HepG2 (cell line): ENCODE data around the gene RABGAP1. TPM values are rescaled to one million over a fixed set of nuclear protein-coding genes. Genes with fewer than 3 reads are reported as not detected.
A peak's percentile ranks its signal among the peaks of the same experiment; 100 is the strongest.

Experiments used
- AGO1 ChIP-seq: fragments of 200-400 bp; formaldehyde crosslinking; IDR thresholded peaks from 2 replicates; pipeline ENCODE4 v1.6.1; 2017; ENCODE audit warnings: mild to moderate bottlenecking, low read depth, low read length, moderate library complexity; ENCODE audit not compliant: poor library complexity, severe bottlenecking
- FLYWCH1 ChIP-seq: sonication (generic); formaldehyde crosslinking; IDR thresholded peaks from 2 replicates; pipeline ENCODE4 v1.8.1; 2023; ENCODE audit warnings: mild to moderate bottlenecking, missing genetic modification reagents
- HNRNPUL1 ChIP-seq: fragments of 200-400 bp; formaldehyde crosslinking; IDR thresholded peaks from 2 replicates; pipeline ENCODE4 v1.6.1; 2017; ENCODE audit warnings: low read depth, mild to moderate bottlenecking, low read length, moderate library complexity
- KLF12 ChIP-seq: sonication (generic); formaldehyde crosslinking; IDR thresholded peaks from 2 replicates; pipeline ENCODE4 v1.4.0; 2020; ENCODE audit warnings: missing genetic modification reagents, borderline replicate concordance
- MBNL3 ChIP-seq: fragments of 250-450 bp; sonication (Bioruptor Pico); conservative IDR thresholded peaks from 2 replicates; pipeline ENCODE4 v1.8.0; 2022; ENCODE audit warnings: mild to moderate bottlenecking, inconsistent platforms
- MTA1 ChIP-seq: sonication (generic); formaldehyde crosslinking; IDR thresholded peaks from 2 replicates; pipeline ENCODE4 v1.4.0; 2020; ENCODE audit warnings: missing genetic modification reagents, mild to moderate bottlenecking, borderline replicate concordance
- NPAS2 ChIP-seq: sonication (generic); formaldehyde crosslinking; IDR thresholded peaks from 2 replicates; pipeline ENCODE4 v1.8.0; 2022; ENCODE audit warnings: mild to moderate bottlenecking, missing genetic modification reagents, borderline replicate concordance
- RARG ChIP-seq: sonication (generic); formaldehyde crosslinking; IDR thresholded peaks from 2 replicates; pipeline ENCODE4 v1.4.0; 2020; ENCODE audit warnings: low read depth, mild to moderate bottlenecking, missing genetic modification reagents
- RELA ChIP-seq: sonication (generic); formaldehyde crosslinking; IDR thresholded peaks from 2 replicates; pipeline ENCODE4 v1.4.0; 2020; ENCODE audit warnings: missing genetic modification reagents
- UBTF ChIP-seq: sonication (generic); formaldehyde crosslinking; IDR thresholded peaks from 2 replicates; pipeline ENCODE4 v1.4.0; 2020; ENCODE audit warnings: mild to moderate bottlenecking, missing genetic modification reagents
- ZBTB43 ChIP-seq: sonication (generic); formaldehyde crosslinking; conservative IDR thresholded peaks from 2 replicates; pipeline ENCODE4 v1.4.0; 2020; ENCODE audit warnings: missing genetic modification reagents
- ZFP1 ChIP-seq: IDR thresholded peaks from 2 replicates; pipeline ENCODE4 v1.6.1; 2016
- ZNF567 ChIP-seq: sonication (generic); formaldehyde crosslinking; IDR thresholded peaks from 2 replicates; pipeline ENCODE4 v1.8.1; 2023; ENCODE audit warnings: mild to moderate bottlenecking, missing genetic modification reagents, borderline replicate concordance
- ZNF749 ChIP-seq: sonication (generic); formaldehyde crosslinking; IDR thresholded peaks from 2 replicates; pipeline ENCODE4 v1.8.0; 2022; ENCODE audit warnings: mild to moderate bottlenecking, missing genetic modification reagents, moderate library complexity, borderline replicate concordance
- ZZZ3 ChIP-seq: sonication (generic); formaldehyde crosslinking; IDR thresholded peaks from 2 replicates; pipeline ENCODE4 v1.4.0; 2020; ENCODE audit warnings: missing genetic modification reagents, mild to moderate bottlenecking, borderline replicate concordance
- polyA plus RNA-seq, 8 experiments: library from polyadenylated mRNA; depleted of rRNA in 3 of 8; stranded (reverse) in 7 of 8; unstranded in 1 of 8; fragments of >200 nt; fragmentation: Illumina TruSeq in 4 of 8; extraction: Trizol in 4 of 8; gene quantifications; 2 replicates each; pipeline versions ENCODE4 v1.2.1 to v1.2.3, GENCODE V29; 2011 to 2016; ENCODE audit warnings: low read depth in 4 of 8, missing spikeins in 1 of 8, mixed read lengths in 1 of 8; ENCODE audit not compliant: insufficient read depth in 1 of 8
- total RNA-seq, 5 experiments: library from RNA; depleted of rRNA; stranded (reverse); fragments of >200 nt; fragmentation: Illumina TruSeq; extraction: Trizol; gene quantifications; 2 replicates each; pipeline ENCODE4 v1.2.3, GENCODE V29; 2016; ENCODE audit warnings: low read depth in 1 of 5
- TF ChIP-seq, protein P1 (sequence below): sonication (generic); formaldehyde crosslinking; IDR thresholded peaks from 2 replicates; pipeline ENCODE4 v1.5.1; 2020; ENCODE audit warnings: mild to moderate bottlenecking, missing genetic modification reagents, borderline replicate concordance

RABGAP1 gene
- total and polyA plus RNA-seq, 2 of the 13 experiments (the other 11 are each of a cell fraction or from before 2014, with no cell fraction given) = 19.1 to 19.3 TPM

DNA sequence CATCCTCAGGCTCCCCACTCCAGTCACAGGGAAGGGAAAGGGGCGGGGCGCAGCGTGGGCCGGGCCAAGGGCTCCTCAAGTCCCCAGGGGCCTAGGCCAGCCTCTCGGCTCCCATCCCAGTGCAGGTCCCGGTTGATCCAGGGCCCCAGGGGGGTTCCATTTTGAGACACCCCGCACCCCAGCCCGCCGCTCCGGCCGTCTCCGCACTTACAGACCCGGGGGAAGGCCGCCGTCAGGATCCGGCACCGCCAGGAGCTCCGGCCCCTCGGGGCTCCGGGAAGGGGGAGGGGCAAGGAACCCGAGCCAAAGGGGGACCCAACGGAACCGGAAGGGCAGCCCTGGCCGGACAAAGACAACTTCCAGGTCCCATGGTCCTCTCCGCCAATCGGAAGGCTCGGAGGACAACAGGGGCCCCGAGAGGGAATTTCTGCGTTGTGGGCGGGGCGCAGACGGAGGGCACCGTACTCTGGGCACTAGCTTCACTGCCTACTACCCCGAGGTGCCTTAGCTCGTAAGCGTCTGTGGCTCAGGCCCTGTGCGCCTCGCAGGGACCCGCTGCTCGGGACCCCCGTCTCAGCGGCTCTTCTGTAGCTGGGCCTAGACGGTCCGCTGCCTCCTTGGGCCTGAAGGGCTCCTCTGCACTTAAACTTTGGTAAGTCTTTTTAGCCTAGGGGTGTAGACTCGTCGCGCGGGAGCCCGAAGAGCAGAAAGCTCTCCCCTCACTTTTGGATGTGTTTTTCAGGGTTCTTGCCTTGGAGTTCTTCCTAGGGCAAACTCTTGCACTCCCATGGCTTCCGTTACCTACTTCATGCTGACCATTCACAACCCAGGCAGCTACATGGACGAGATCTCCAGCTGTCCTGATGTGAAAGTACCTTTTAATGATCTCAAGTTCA is 9.3 kb upstream of the RABGAP1 start, which contains the start of gene ZBTB26 (continued):
- TF ChIP-seq UBTF (peak; percentile 78), FLYWCH1 (CRISPR knock-in tag) (no peak), HNRNPUL1 (no peak), MTA1 (peak; percentile 54; the same call in 1 of the 2 replicates), ZNF749 (CRISPR knock-in tag) (peak; percentile 62; the same call in 1 of the 2 replicates), RELA (CRISPR knock-in tag) (peak; percentile 87; the same call in 1 of the 2 replicates), MBNL3 (CRISPR knock-in tag) (no peak), ZZZ3 (CRISPR knock-in tag) (no peak), ZFP1 (CRISPR knock-in tag) (no peak), NPAS2 (CRISPR knock-in tag) (no peak), ZBTB43 (no peak; the same call in 1 of the 2 replicates), AGO1 (peak; percentile 62), ZNF567 (CRISPR knock-in tag) (no peak), KLF12 (CRISPR knock-in tag) (0 out of 2 replicates have a peak, but pooled peaks have one; percentile 61), RARG (CRISPR knock-in tag) (no peak)
- TF ChIP-seq, protein P1, sequence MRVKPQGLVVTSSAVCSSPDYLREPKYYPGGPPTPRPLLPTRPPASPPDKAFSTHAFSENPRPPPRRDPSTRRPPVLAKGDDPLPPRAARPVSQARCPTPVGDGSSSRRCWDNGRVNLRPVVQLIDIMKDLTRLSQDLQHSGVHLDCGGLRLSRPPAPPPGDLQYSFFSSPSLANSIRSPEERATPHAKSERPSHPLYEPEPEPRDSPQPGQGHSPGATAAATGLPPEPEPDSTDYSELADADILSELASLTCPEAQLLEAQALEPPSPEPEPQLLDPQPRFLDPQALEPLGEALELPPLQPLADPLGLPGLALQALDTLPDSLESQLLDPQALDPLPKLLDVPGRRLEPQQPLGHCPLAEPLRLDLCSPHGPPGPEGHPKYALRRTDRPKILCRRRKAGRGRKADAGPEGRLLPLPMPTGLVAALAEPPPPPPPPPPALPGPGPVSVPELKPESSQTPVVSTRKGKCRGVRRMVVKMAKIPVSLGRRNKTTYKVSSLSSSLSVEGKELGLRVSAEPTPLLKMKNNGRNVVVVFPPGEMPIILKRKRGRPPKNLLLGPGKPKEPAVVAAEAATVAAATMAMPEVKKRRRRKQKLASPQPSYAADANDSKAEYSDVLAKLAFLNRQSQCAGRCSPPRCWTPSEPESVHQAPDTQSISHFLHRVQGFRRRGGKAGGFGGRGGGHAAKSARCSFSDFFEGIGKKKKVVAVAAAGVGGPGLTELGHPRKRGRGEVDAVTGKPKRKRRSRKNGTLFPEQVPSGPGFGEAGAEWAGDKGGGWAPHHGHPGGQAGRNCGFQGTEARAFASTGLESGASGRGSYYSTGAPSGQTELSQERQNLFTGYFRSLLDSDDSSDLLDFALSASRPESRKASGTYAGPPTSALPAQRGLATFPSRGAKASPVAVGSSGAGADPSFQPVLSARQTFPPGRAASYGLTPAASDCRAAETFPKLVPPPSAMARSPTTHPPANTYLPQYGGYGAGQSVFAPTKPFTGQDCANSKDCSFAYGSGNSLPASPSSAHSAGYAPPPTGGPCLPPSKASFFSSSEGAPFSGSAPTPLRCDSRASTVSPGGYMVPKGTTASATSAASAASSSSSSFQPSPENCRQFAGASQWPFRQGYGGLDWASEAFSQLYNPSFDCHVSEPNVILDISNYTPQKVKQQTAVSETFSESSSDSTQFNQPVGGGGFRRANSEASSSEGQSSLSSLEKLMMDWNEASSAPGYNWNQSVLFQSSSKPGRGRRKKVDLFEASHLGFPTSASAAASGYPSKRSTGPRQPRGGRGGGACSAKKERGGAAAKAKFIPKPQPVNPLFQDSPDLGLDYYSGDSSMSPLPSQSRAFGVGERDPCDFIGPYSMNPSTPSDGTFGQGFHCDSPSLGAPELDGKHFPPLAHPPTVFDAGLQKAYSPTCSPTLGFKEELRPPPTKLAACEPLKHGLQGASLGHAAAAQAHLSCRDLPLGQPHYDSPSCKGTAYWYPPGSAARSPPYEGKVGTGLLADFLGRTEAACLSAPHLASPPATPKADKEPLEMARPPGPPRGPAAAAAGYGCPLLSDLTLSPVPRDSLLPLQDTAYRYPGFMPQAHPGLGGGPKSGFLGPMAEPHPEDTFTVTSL (CRISPR knock-in tag) = no peak
